Measurements from ENCODE around the gene SNX27. TPM values are rescaled to one million over a fixed set of nuclear protein-coding genes. Genes with fewer than 3 reads are reported as not detected.
A peak's percentile ranks its signal among the peaks of the same experiment; 100 is the strongest.
"Not testable (repeated sequence)": the region's sequence is repeated elsewhere in the genome, so short reads cannot be mapped to it uniquely, and the experiment has no call there.

Gene SNX27
- polyA plus RNA-seq, 4 donors = 4.3 to 19.2 (median 7.0) TPM

DNA sequence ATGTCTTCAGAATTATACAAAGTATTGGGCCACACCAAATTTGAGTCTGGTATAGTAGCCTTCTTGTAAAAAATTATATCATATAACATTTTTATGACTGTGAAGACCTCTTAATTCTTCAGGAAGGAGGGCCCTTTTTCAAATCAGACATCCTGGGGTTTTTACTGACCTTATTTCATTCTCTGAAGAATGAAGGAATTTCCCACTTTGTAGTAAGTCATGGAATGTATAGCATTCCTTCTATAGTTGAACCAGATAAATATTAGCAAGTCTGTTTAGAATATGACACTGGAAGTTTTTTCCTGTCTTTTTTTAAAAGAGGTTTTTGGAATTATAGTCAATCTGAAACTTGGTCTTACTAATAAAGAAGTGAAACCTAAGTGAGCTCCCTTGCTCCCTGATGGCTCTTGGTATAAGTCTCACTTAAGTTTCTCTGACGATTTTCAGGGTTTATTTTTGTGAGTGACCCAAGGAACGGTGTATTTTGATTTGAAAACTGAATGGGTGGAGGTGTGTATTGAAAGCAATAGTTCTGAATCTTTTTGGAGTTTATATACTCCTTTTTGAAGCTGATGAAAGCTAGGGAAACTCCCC is 23.7 kb downstream of the SNX27 start:
- Histone ChIP-seq H3K27me3 (ENCODE audit: control insufficient read depth in 3 of 3, insufficient read depth in 3 of 3, low read length in 3 of 3) (no peaks in the 10 kb centered on the region), H3K9me3 (ENCODE audit: control insufficient read depth in 2 of 2, insufficient read depth in 1 of 2, low read depth in 1 of 2, low read length in 1 of 2) (no peaks in the 10 kb centered on the region), H3K4me1 (ENCODE audit: control insufficient read depth in 3 of 3, insufficient read depth in 2 of 3, low read depth in 1 of 3, low read length in 2 of 3) (peaks cover 8 to 21% (median 15%) of the 10 kb centered on the region in 3 donors), H3K36me3 (ENCODE audit: control insufficient read depth in 3 of 3, insufficient read depth in 2 of 3, low read depth in 1 of 3, low read length in 3 of 3) (peaks cover 0 to 6% (median 0%) of the 10 kb centered on the region in 3 donors), H3K27ac (ENCODE audit: low read depth in 1 of 3, low read length in 2 of 3) (no peak overlapping the region), H3K4me3 (ENCODE audit: low read depth in 1 of 3, low read length in 3 of 3) (no peak overlapping the region)
- WGBS, 3 donors = 54 to 81% (median 67%) methylated on average over 2 of the region's 2 CpGs
- no peak for FAIRE-seq
- no peak for DNase-seq

DNA sequence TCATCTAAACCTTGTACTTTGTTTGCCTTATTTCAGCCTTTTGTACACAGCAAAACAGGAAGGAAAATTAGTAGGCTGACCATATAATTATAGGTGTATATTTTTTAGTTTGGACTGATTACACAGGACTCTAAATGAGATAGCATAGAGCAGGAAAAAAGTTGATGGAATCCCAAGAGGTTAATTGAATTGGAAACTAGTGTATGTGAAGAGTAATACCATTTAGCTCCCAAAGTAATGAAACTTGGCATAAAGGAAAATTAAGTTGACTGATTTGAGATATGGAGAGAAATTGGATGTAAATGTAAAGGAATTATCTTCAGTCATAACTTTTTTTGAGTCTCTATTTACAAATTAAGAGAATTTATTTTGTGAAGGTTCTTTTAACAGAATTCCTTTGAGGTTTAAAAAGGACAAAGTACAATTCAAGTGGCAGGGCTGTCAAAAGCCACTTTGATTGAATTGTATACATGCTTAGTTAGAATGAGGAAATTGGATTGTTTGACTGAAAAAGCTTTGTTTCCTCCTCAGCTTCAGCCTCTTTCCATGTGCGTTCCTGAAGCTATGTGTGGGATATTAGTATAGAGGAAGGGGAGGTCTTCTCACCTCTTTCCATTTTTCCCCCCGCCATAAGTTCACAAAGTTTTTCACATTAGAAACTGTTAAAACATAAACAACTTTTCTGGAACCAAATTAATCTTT is 26.4 kb downstream of the SNX27 start:
- Histone ChIP-seq H3K4me3 (ENCODE audit: low read depth in 1 of 3, low read length in 3 of 3) (no peak overlapping the region), H3K36me3 (ENCODE audit: control insufficient read depth in 3 of 3, insufficient read depth in 2 of 3, low read depth in 1 of 3, low read length in 3 of 3) (peaks cover 0 to 4% (median 0%) of the 10 kb centered on the region in 3 donors), H3K9me3 (ENCODE audit: control insufficient read depth in 2 of 2, insufficient read depth in 1 of 2, low read depth in 1 of 2, low read length in 1 of 2) (no peaks in the 10 kb centered on the region), H3K27me3 (ENCODE audit: control insufficient read depth in 3 of 3, insufficient read depth in 3 of 3, low read length in 3 of 3) (no peaks in the 10 kb centered on the region), H3K4me1 (ENCODE audit: control insufficient read depth in 3 of 3, insufficient read depth in 2 of 3, low read depth in 1 of 3, low read length in 2 of 3) (peaks cover 8 to 21% (median 15%) of the 10 kb centered on the region in 3 donors), H3K27ac (ENCODE audit: low read depth in 1 of 3, low read length in 2 of 3) (peak overlapping the region in 2 of 3 donors; percentile 5 to 27)
- DNase-seq (peak; percentile 15 to 16), FAIRE-seq (no peak)
- WGBS, 3 donors = 45 to 60% (median 47%) methylated on average over 2 of the region's 2 CpGs

DNA sequence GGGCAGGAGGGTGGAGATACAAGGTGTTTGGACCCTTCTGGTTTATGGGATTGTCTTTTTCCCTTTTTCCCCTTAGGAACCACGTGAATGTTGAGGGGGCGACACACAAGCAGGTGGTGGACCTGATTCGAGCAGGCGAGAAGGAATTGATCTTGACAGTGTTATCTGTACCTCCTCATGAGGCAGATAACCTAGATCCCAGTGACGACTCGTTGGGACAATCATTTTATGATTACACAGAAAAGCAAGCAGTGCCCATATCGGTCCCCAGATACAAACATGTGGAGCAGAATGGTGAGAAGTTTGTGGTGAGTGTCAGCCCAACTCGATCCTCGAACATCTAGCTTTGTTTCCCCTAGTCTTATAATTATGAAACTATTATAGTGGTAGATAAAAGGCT is 27.0 kb downstream of the SNX27 start:
- Histone ChIP-seq H3K4me3 (ENCODE audit: low read depth in 1 of 3, low read length in 3 of 3) (no peak overlapping the region), H3K9me3 (ENCODE audit: control insufficient read depth in 2 of 2, insufficient read depth in 1 of 2, low read depth in 1 of 2, low read length in 1 of 2) (no peaks in the 10 kb centered on the region), H3K36me3 (ENCODE audit: control insufficient read depth in 3 of 3, insufficient read depth in 2 of 3, low read depth in 1 of 3, low read length in 3 of 3) (peaks cover 0 to 4% (median 0%) of the 10 kb centered on the region in 3 donors), H3K4me1 (ENCODE audit: control insufficient read depth in 3 of 3, insufficient read depth in 2 of 3, low read depth in 1 of 3, low read length in 2 of 3) (peaks cover 8 to 21% (median 15%) of the 10 kb centered on the region in 3 donors), H3K27ac (ENCODE audit: low read depth in 1 of 3, low read length in 2 of 3) (peak overlapping the region; percentile 5 to 27 (median 11)), H3K27me3 (ENCODE audit: control insufficient read depth in 3 of 3, insufficient read depth in 3 of 3, low read length in 3 of 3) (no peaks in the 10 kb centered on the region)
- FAIRE-seq (no peak), DNase-seq (no peak)
- 24 to 65% (median 40%) methylated on average over 9 of the region's 9 CpGs for WGBS, 3 donors

DNA sequence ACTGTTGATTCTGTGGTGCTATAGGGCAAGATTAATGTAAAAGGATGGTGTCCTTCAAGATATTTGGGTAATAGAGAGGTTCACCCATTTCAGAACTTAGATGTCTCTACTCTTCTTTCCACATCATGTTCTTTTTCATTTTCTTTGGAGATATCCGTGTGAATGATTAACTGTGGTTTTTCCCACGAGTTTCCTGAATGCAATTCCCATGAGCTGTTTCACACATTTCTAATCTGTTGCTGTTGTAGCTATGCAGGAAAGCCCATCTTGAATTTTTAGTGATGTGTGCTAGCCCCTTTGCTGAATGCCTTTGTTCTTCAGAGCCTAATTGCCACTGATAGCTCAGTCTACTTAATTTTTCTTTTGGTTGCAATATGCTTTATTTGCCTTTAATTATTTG is 27.6 kb downstream of the SNX27 start:
- FAIRE-seq (no peak), DNase-seq (peak; percentile 26 to 56)

DNA sequence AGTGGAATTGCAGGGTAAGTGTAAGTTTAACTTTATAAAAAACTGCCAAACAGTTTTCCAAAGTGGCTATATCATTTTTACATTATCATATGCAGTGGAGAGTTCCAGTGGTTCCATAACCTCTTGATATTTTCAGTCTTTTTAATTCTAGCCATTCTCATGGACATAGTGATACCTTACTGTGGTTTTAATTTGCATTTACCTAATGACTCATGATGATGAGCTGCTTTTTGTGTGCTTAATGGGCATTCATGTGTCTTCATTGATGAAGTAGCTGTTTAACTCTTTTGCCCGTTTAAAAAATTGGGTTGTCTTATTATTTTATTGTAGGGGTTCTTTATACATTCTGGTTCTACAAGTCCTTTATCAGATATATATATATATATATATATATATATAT is 29.4 kb downstream of the SNX27 start:
- peaks cover 0 to 6% (median 0%) of the 10 kb centered on the region in 3 donors for H3K36me3 ChIP-seq (ENCODE audit: control insufficient read depth in 3 of 3, insufficient read depth in 2 of 3, low read depth in 1 of 3, low read length in 3 of 3)
- no peak overlapping the region for H3K4me3 ChIP-seq (ENCODE audit: low read depth in 1 of 3, low read length in 3 of 3)
- 81 to 88% (median 86%) methylated on average over 1 of the region's 1 CpG for WGBS, 3 donors
- no peaks in the 10 kb centered on the region for H3K9me3 ChIP-seq (ENCODE audit: control insufficient read depth in 2 of 2, insufficient read depth in 1 of 2, low read depth in 1 of 2, low read length in 1 of 2)
- DNase-seq (no peak), FAIRE-seq (no peak)
- H3K4me1 ChIP-seq (ENCODE audit: control insufficient read depth in 3 of 3, insufficient read depth in 2 of 3, low read depth in 1 of 3, low read length in 2 of 3) = peaks cover 8 to 21% (median 15%) of the 10 kb centered on the region in 3 donors
- no peak overlapping the region for H3K27ac ChIP-seq (ENCODE audit: low read depth in 1 of 3, low read length in 2 of 3)
- no peaks in the 10 kb centered on the region for H3K27me3 ChIP-seq (ENCODE audit: control insufficient read depth in 3 of 3, insufficient read depth in 3 of 3, low read length in 3 of 3)

More for the DNA sequence above, 27.6 kb downstream of the SNX27 start:
- Histone ChIP-seq H3K9me3 (ENCODE audit: control insufficient read depth in 2 of 2, insufficient read depth in 1 of 2, low read depth in 1 of 2, low read length in 1 of 2) (no peaks in the 10 kb centered on the region), H3K36me3 (ENCODE audit: control insufficient read depth in 3 of 3, insufficient read depth in 2 of 3, low read depth in 1 of 3, low read length in 3 of 3) (peaks cover 0 to 4% (median 0%) of the 10 kb centered on the region in 3 donors), H3K4me3 (ENCODE audit: low read depth in 1 of 3, low read length in 3 of 3) (no peak overlapping the region), H3K4me1 (ENCODE audit: control insufficient read depth in 3 of 3, insufficient read depth in 2 of 3, low read depth in 1 of 3, low read length in 2 of 3) (peaks cover 8 to 21% (median 15%) of the 10 kb centered on the region in 3 donors), H3K27ac (ENCODE audit: low read depth in 1 of 3, low read length in 2 of 3) (no peak overlapping the region), H3K27me3 (ENCODE audit: control insufficient read depth in 3 of 3, insufficient read depth in 3 of 3, low read length in 3 of 3) (no peaks in the 10 kb centered on the region)
- 13 to 28% (median 24%) methylated on average over 2 of the region's 2 CpGs for WGBS, 3 donors

DNA sequence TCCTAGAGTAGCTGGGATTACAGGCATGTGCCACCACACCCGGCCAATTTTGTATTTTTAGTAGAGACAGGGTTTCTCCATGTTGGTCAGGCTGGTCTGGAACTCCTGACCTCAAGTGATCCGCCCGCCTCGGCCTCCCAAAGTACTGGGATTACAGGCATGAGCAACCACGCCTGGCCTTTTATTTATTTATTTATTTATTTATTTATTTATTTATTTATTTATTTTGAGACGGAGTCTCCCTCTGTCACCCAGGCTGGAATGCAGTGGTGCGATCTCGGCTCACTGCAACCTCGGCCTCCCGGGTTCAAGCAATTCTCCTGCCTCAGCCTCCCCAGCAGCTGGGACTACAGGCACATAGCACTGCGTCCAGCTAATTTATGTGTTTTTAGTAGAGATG is 31.2 kb downstream of the SNX27 start:
- not testable (repeated sequence) for FAIRE-seq
- 91 to 95% (median 93%) methylated on average over 11 of the region's 11 CpGs for WGBS, 3 donors
- peaks cover 8 to 14% (median 8%) of the 10 kb centered on the region in 3 donors for H3K4me1 ChIP-seq (ENCODE audit: control insufficient read depth in 3 of 3, insufficient read depth in 2 of 3, low read depth in 1 of 3, low read length in 2 of 3)

DNA sequence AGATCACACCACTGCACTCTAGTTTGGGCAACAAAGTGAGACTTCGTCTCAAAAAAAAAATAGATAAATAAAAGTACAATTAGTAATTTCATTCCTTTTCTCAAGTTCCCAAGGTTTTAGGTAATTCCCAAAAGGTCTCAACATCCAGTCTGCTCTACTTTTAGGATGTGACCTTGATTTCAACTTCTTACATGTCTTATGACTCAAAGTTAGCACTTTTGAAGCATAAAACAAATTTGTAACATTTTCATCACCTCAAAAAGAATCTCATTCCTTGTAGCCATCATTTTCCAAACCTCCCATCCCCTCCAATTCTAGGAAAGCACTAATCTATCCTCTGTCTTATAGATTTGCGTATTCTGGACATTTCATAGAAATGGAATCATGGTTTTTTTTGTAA is 32.2 kb downstream of the SNX27 start:
- Histone ChIP-seq H3K27me3 (ENCODE audit: control insufficient read depth in 3 of 3, insufficient read depth in 3 of 3, low read length in 3 of 3) (no peaks in the 10 kb centered on the region), H3K27ac (ENCODE audit: low read depth in 1 of 3, low read length in 2 of 3) (no peak overlapping the region), H3K4me3 (ENCODE audit: low read depth in 1 of 3, low read length in 3 of 3) (no peak overlapping the region), H3K4me1 (ENCODE audit: control insufficient read depth in 3 of 3, insufficient read depth in 2 of 3, low read depth in 1 of 3, low read length in 2 of 3) (peaks cover 1 to 8% (median 1%) of the 10 kb centered on the region in 3 donors), H3K9me3 (ENCODE audit: control insufficient read depth in 2 of 2, insufficient read depth in 1 of 2, low read depth in 1 of 2, low read length in 1 of 2) (peaks cover 0 to 5% of the 10 kb centered on the region in 2 donors), H3K36me3 (ENCODE audit: control insufficient read depth in 3 of 3, insufficient read depth in 2 of 3, low read depth in 1 of 3, low read length in 3 of 3) (peaks cover 0 to 12% (median 0%) of the 10 kb centered on the region in 3 donors)
- WGBS, 3 donors = 91 to 100% (median 93%) methylated on average over 2 of the region's 2 CpGs
- FAIRE-seq (no peak), DNase-seq (no peak)

More for the DNA sequence above, 31.2 kb downstream of the SNX27 start:
- not testable (repeated sequence) for H3K4me3 ChIP-seq (ENCODE audit: low read depth in 1 of 3, low read length in 3 of 3); H3K9me3 ChIP-seq (ENCODE audit: control insufficient read depth in 2 of 2, insufficient read depth in 1 of 2, low read depth in 1 of 2, low read length in 1 of 2); H3K27ac ChIP-seq (ENCODE audit: low read depth in 1 of 3, low read length in 2 of 3); H3K36me3 ChIP-seq (ENCODE audit: control insufficient read depth in 3 of 3, insufficient read depth in 2 of 3, low read depth in 1 of 3, low read length in 3 of 3); H3K27me3 ChIP-seq (ENCODE audit: control insufficient read depth in 3 of 3, insufficient read depth in 3 of 3, low read length in 3 of 3); DNase-seq

DNA sequence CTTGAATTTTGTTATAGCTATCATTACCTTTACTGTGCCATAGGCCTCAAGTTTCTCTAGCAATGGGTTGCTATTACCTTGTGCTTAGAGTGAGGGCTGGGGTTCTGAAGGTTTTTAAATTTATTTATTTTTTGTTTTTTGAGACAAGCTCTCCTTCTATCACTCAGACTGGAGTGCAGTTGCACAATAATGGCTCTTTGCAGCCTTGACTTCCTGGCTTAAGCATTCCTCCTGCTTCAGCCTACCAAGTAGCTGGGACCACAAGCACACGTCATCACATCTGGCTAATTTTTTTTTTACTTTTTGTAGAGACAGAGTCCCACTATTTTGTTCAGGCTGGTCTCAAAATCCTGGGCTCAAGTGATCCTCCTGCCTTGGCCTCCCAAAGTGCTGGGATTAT is 41.5 kb downstream of the SNX27 start:
- peaks cover 0 to 3% (median 0%) of the 10 kb centered on the region in 3 donors for H3K4me1 ChIP-seq (ENCODE audit: control insufficient read depth in 3 of 3, insufficient read depth in 2 of 3, low read depth in 1 of 3, low read length in 2 of 3)
- no peak for FAIRE-seq

More for the DNA sequence above, 41.5 kb downstream of the SNX27 start:
- no peaks in the 10 kb centered on the region for H3K27me3 ChIP-seq (ENCODE audit: control insufficient read depth in 3 of 3, insufficient read depth in 3 of 3, low read length in 3 of 3)
- no peak overlapping the region for H3K4me3 ChIP-seq (ENCODE audit: low read depth in 1 of 3, low read length in 3 of 3)
- DNase-seq = no peak
- no peak overlapping the region for H3K27ac ChIP-seq (ENCODE audit: low read depth in 1 of 3, low read length in 2 of 3)
- H3K9me3 ChIP-seq (ENCODE audit: control insufficient read depth in 2 of 2, insufficient read depth in 1 of 2, low read depth in 1 of 2, low read length in 1 of 2) = peaks cover 0 to 21% of the 10 kb centered on the region in 2 donors
- peaks cover 0 to 37% (median 0%) of the 10 kb centered on the region in 3 donors for H3K36me3 ChIP-seq (ENCODE audit: control insufficient read depth in 3 of 3, insufficient read depth in 2 of 3, low read depth in 1 of 3, low read length in 3 of 3)
- WGBS, 3 donors = 79 to 81% (median 80%) methylated on average over 1 of the region's 1 CpG

Data from small intestine (tissue), 7 donors.